Left forelimb (tissue), 1 donor: ENCODE data around the gene TREM1.

Source experiments
- DNase-seq: peaks from one replicate; pipeline ENCODE4 v3.0.0-alpha.2; 2018; ENCODE audit warnings: low spot score

TREM1 gene

GRCh38 chr6:41286544-41287346 lies at the start of gene TREM1:
Gene TREM1 (minus strand): TSS chr6:41286682. CDS start chr6:41286655, 27 bp downstream.
- no peak for DNase-seq

- no peak for DNase-seq
These were observed 49.5 kb upstream of the TREM1 start for GRCh38 chr6:41335943-41336342.

- DNase-seq: no peak
These were observed 48.8 kb upstream of the TREM1 start, which contains the start of gene NCR2 for GRCh38 chr6:41335296-41335695. Gene NCR2 (plus strand): TSS chr6:41335608. CDS start chr6:41335877, 269 bp downstream.

- DNase-seq: no peak
These were observed 48.1 kb upstream of the TREM1 start for GRCh38 chr6:41334482-41335040.

- no peak for DNase-seq
These were observed 46.6 kb upstream of the TREM1 start for GRCh38 chr6:41332842-41333736.

- no peak for DNase-seq
These were observed 45.8 kb upstream of the TREM1 start for GRCh38 chr6:41332241-41332640.

GRCh38 chr6:41331401-41332150 lies 45.1 kb upstream of the TREM1 start:
- no peak for DNase-seq

GRCh38 chr6:41327177-41327576 lies 40.7 kb upstream of the TREM1 start:
- no peak for DNase-seq

GRCh38 chr6:41326092-41326491 lies 39.6 kb upstream of the TREM1 start:
- no peak for DNase-seq

GRCh38 chr6:41325446-41326066 lies 39.1 kb upstream of the TREM1 start:
- no peak for DNase-seq

GRCh38 chr6:41321183-41321582 lies 34.7 kb upstream of the TREM1 start:
- DNase-seq: no peak

GRCh38 chr6:41318654-41319565 lies 32.4 kb upstream of the TREM1 start:
- DNase-seq: peak; percentile 84

- DNase-seq: no peak
These were observed 31.8 kb upstream of the TREM1 start for GRCh38 chr6:41318261-41318653.

- DNase-seq: no peak
These were observed 29.6 kb upstream of the TREM1 start for GRCh38 chr6:41315943-41316620.

GRCh38 chr6:41315203-41315602 lies 28.7 kb upstream of the TREM1 start:
- no peak for DNase-seq

- no peak for DNase-seq
These were observed 19.8 kb upstream of the TREM1 start for GRCh38 chr6:41306187-41306854.

- no peak for DNase-seq
These were observed 16.2 kb upstream of the TREM1 start for GRCh38 chr6:41302638-41303037.

- no peak for DNase-seq
These were observed 12.5 kb upstream of the TREM1 start for GRCh38 chr6:41298785-41299502.
